Brain microvascular endothelial cell (primary cell): Measurements from ENCODE around the gene MYH9.
A peak's percentile ranks its signal among the peaks of the same experiment; 100 is the strongest.

Experiments used
- DNase-seq: peaks from one replicate; pipeline ENCODE4 v3.0.0-alpha.2; 2020
- H3K27ac ChIP-seq: fragments of 250-450 bp; sonication (Bioruptor Pico); 2 replicates; pipeline ENCODE4 v1.5.1; 2020; ENCODE audit warnings: mild to moderate bottlenecking, moderate library complexity
- H3K27me3 ChIP-seq: fragments of 250-450 bp; sonication (Bioruptor Pico); replicated peaks from 2 replicates; pipeline ENCODE4 v1.5.1; 2020; ENCODE audit warnings: mild to moderate bottlenecking
- H3K36me3 ChIP-seq: fragments of 250-450 bp; sonication (Bioruptor Pico); replicated peaks from 2 replicates; pipeline ENCODE4 v1.5.1; 2020; ENCODE audit warnings: mild to moderate bottlenecking
- H3K4me3 ChIP-seq: 2 replicates; pipeline ENCODE4 v1.5.1; 2011; ENCODE audit warnings: low read depth, mild to moderate bottlenecking, control low read depth, low read length, moderate library complexity
- in situ Hi-C: cut with HindIII; loops from 2 replicates; pipeline ENCODE4 v1.10.0; 2017; ENCODE audit warnings: low sequenced_read_pairs, low pct_ligation_motif_present
- TF ChIP-seq, protein P1 (sequence below): IDR thresholded peaks from 2 replicates; pipeline ENCODE4 v1.5.1; 2011; ENCODE audit warnings: low read depth, mild to moderate bottlenecking, moderate library complexity, low read length, control low read depth, inconsistent platforms; ENCODE audit errors: missing control alignments

Gene MYH9

DNA sequence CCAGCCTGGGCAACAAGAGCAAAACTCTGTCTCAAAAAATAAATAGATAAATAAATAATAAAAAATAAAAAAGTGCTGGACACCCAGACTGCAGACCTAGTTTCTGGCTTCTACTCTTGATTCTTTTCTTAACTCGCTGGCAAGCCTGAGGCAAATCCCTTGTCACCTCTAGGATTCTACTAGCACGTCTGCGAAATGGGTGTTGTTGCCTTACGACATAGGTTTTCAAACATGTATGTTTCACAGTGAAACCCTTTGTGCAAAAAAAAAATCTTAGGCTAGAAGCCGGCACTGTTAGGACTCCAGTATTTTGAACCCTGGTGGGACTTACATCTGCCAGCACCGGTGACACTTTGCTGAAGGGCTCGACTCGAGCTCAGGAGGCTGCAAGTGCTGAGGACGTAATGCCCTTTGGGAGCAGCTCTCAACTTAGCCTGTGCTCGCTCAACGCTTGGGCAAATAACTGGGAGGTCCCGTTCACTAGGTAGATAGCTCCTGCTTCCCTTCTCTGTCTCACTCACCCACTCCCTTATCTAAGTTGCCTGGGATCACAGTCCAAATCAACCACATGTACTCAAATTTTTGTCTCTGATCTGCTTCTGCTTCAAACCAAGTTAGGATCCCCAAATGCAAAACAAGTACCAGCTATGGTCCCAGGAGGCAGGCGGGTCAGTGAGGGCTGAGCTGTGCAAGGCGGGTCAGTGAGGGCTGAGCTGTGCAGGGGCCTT, 34.7 kb upstream of the MYH9 start:
- DNase-seq, result no peak
- in situ Hi-C loops, result no loop called here
- no peaks in the 10 kb centered on the region for H3K36me3 ChIP-seq
- no peak overlapping the region for H3K27ac ChIP-seq
- TF ChIP-seq, protein P1, sequence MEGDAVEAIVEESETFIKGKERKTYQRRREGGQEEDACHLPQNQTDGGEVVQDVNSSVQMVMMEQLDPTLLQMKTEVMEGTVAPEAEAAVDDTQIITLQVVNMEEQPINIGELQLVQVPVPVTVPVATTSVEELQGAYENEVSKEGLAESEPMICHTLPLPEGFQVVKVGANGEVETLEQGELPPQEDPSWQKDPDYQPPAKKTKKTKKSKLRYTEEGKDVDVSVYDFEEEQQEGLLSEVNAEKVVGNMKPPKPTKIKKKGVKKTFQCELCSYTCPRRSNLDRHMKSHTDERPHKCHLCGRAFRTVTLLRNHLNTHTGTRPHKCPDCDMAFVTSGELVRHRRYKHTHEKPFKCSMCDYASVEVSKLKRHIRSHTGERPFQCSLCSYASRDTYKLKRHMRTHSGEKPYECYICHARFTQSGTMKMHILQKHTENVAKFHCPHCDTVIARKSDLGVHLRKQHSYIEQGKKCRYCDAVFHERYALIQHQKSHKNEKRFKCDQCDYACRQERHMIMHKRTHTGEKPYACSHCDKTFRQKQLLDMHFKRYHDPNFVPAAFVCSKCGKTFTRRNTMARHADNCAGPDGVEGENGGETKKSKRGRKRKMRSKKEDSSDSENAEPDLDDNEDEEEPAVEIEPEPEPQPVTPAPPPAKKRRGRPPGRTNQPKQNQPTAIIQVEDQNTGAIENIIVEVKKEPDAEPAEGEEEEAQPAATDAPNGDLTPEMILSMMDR, result no peak
- no peak overlapping the region for H3K4me3 ChIP-seq
- H3K27me3 ChIP-seq, result no peaks in the 10 kb centered on the region

DNA sequence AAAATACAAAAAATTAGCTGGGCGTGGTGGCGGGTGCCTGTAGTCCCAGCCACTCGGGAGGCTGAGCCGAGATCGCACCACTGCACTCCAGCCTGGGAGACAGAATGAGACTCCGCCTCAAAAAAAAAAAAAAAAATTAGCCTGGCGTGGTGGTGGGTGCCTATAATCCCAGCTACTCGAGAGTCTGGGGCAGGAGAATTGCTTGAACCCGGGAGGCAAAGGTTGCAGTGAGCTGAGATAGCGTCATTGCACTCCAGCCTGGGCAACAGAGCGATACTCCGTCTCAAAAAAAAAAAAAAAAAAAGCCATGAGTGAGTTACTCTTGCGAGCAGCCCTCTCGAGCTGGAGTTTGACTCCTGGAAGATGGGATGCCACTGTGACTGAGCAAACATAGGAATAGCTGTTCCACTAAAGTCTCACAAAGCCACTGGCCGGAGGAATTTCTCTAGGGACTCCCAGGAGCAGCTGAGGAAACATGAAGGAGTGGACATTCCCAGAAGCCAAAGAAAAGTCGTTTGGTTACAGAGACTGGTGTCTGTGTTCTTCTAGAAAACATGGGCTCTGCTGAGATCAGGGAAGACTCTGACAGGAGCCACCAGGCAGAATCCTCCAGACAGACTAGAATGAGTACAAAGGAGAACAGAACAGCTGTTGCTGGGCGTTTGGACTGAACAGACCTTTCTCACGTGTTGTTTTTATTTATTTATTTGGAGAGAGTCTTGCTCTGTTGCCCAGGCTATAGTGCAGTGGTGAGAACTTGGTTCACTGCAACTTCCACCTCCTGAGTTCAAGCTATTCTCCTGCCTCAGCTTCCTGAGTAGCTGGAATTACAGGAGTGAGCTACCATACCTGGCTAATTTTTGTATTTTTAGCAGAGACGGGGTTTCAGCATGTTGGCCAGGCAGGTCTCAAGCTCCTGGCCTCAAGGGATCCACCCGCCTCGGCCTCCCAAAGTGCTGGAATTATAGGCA, 32.4 kb upstream of the MYH9 start:
- in situ Hi-C loops, result no loop called here
- TF ChIP-seq, protein P1, result no peak
- DNase-seq, result no peak
- Histone ChIP-seq H3K27me3 (no peaks in the 10 kb centered on the region), H3K4me3 (no peak overlapping the region), H3K27ac (peak overlapping the region; percentile 47), H3K36me3 (no peaks in the 10 kb centered on the region)

DNA sequence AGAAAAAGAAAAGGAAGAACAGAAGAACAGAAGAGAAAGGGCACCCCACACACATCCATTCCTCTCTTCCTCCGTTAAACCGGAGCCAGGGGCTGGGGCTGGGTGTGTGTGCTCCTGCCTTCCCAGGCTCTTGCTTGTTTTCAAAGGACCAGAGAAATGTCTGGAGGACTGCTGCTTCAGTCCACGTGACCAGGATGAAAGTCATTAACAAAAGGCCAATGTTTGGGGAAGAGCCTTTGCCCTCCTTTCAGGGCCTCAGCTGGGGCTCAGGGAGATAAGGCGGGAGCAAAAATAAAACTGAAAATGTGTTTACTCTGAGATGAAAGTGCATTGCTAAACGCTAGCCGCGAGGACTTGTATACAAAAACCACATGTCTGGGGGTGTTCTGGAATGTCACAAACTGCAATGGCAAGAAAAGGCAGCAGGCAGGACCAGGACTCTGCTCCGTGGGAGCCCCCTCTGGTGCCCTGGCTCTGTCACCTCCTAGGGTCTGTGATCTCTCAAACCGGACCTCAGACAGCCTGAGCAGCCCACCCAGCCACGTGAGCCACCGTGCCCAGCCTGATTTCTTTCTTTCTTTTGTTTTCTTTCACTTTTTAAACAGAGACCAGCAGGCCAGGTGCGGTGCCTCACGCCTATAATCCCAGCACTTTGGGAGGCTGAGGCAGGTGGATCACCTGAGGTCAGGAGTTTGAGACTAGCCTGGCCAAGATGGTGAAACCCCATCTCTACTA, 31.6 kb upstream of the MYH9 start:
- no peak for DNase-seq
- Histone ChIP-seq H3K27ac (peak overlapping the region; percentile 34), H3K36me3 (no peaks in the 10 kb centered on the region), H3K4me3 (no peak overlapping the region), H3K27me3 (no peaks in the 10 kb centered on the region)
- in situ Hi-C loops, result no loop called here
- TF ChIP-seq, protein P1, result no peak

DNA sequence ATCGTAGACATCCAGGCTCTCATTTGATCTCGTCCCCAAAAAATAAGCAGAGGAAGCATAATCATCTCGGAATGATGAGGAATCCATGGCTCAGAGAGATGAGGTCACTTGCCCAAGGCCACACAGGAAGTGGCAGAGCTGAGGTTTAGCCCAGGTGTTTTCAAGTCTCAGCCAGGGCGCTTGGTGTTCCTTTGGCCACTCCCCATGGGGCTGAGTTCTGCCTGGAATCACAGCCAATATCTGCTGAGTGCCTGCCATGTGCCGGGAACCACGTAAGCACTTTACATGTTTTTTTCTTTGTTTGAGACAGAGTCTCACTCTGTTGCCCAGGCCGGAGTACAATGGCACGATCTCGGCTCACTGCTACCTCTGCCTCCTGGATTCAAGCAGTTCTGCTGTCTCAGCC, 29.5 kb upstream of the MYH9 start:
- in situ Hi-C loops, result no loop called here
- DNase-seq, result no peak
- H3K27me3 ChIP-seq, result no peaks in the 10 kb centered on the region
- TF ChIP-seq, protein P1, result no peak
- H3K27ac ChIP-seq, result no peak overlapping the region
- no peak overlapping the region for H3K4me3 ChIP-seq
- no peaks in the 10 kb centered on the region for H3K36me3 ChIP-seq

DNA sequence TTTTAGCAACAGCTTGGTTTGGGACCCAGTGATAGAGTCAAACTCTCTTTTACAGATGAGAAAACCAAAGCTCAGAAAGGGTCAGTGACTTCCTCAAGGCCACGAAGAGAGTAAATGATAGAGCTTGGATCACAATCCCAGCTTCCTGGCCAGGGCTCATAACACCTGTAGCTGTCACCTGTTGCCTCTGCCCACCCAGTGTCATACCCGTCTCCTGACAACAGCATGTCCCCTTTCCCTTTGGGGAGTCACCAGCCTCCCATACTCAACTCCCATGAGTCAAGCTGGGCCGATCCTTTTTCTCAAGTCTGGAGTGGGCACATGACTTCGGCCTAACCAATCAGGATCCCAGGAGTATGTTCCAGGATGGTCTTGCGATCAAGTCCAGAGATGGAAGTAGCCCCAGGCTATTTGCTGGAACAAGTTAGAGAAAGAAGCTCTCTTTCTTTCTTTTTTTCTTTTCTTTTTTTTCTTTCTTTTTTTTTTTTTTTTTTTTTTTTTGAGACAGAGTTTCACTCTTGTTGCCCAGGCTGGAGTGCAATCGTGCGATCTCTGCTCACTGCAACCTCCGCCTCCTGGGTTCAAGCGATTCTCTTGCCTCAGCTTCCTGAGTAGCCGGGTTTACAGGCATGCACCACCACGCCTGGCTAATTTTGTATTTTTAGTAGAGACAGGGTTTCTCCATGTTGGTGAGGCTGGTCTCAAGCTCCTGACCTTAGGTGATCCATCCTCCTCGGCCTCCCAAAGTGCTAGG, 27.8 kb upstream of the MYH9 start:
- DNase-seq, result no peak

More for the DNA sequence above, 27.8 kb upstream of the MYH9 start:
- no peak overlapping the region for H3K4me3 ChIP-seq
- TF ChIP-seq, protein P1, result no peak
- no peak overlapping the region for H3K27ac ChIP-seq
- no peaks in the 10 kb centered on the region for H3K36me3 ChIP-seq
- no peaks in the 10 kb centered on the region for H3K27me3 ChIP-seq
- in situ Hi-C loops, result no loop called here
